ENCODE results near the gene GMPPA.
A peak's percentile ranks its signal among the peaks of the same experiment; 100 is the strongest.

The GMPPA gene

GRCh38 chr2:219553168-219553417 lies 54.4 kb downstream of the GMPPA start:
- peak in 1 of 56 donors; percentile 25 for DNase-seq

- no peak for DNase-seq
These were observed 54.8 kb downstream of the GMPPA start for GRCh38 chr2:219553463-219553963.

- DNase-seq = no peak
These were observed 55.7 kb downstream of the GMPPA start for GRCh38 chr2:219554350-219554749.

- no peak for DNase-seq
These were observed 57.3 kb downstream of the GMPPA start for GRCh38 chr2:219555956-219556355.

GRCh38 chr2:219556413-219556812 lies 57.7 kb downstream of the GMPPA start:
- DNase-seq = no peak
